Endothelial cell of umbilical vein (primary cell): ENCODE measurements around the gene GGT5. TPM values are rescaled to one million over a fixed set of nuclear protein-coding genes. Genes with fewer than 3 reads are reported as not detected.
A peak's percentile ranks its signal among the peaks of the same experiment; 100 is the strongest.

Experiments
- BruUV-seq: library from RNA; stranded (reverse); fragments of 400-500 nt; replicated peaks from 2 replicates; lab custom pipeline; 2021; lab: Mats Ljungman, UMichigan
- CTCF ChIA-PET: fragments of 300-600, 350-600 bp; sonication (Branson Sonifier 250); formaldehyde crosslinking; loops from one replicate; lab custom pipeline; 2021; ENCODE audit warnings: antibody characterized with exemption, inconsistent platforms; lab: Charles Lee
- POLR2A ChIA-PET: fragments of 300-600, 350-600 bp; sonication (Branson Sonifier 250); formaldehyde crosslinking; loops from one replicate; lab custom pipeline; 2021; ENCODE audit warnings: antibody characterized with exemption, inconsistent platforms; lab: Charles Lee
- DNase-seq: peaks from one replicate; pipeline ENCODE4 v3.0.0-alpha.2; 2011; ENCODE audit warnings: low read depth, low spot score
- FAIRE-seq: peaks from 2 replicates; lab custom pipeline; 2011; peaks lifted over from hg19 to GRCh38; lab: Jason Lieb, UNC
- H2AFZ ChIP-seq: 2 replicates; pipeline ENCODE4 v1.6.0; 2012; ENCODE audit warnings: low read depth, low read length, control low read depth, inconsistent platforms
- H3K27ac ChIP-seq: 2 replicates; pipeline ENCODE4 v1.5.1; 2011; ENCODE audit warnings: low read depth, mild to moderate bottlenecking, control low read depth, low read length, moderate library complexity; ENCODE audit not compliant: insufficient read depth
- H3K27me3 ChIP-seq, 2 experiments: 2 replicates each; pipeline versions ENCODE4 v1.6.0 to v1.6.1; 2011; ENCODE audit warnings: low read length in 2 of 2, mixed read lengths in 1 of 2; ENCODE audit not compliant: control insufficient read depth in 2 of 2, insufficient read depth in 2 of 2
- H3K36me3 ChIP-seq, 2 experiments: 2 replicates in 1 of 2; 3 replicates in 1 of 2; pipeline ENCODE4 v1.5.1; 2011; ENCODE audit warnings: low read length in 2 of 2, mild to moderate bottlenecking in 1 of 2, moderate library complexity in 1 of 2; ENCODE audit not compliant: control insufficient read depth in 2 of 2, insufficient read depth in 2 of 2; ENCODE audit errors: extremely low read depth in 1 of 2
- H3K4me1 ChIP-seq: 3 replicates; pipeline ENCODE4 v1.5.1; 2011; ENCODE audit warnings: mild to moderate bottlenecking, low read length; ENCODE audit not compliant: control insufficient read depth, insufficient read depth; ENCODE audit errors: extremely low read depth
- H3K4me2 ChIP-seq: 2 replicates; pipeline ENCODE4 v1.6.1; 2011; ENCODE audit warnings: low read length, control low read depth, mixed read lengths; ENCODE audit not compliant: insufficient read depth
- H3K4me3 ChIP-seq, 3 experiments: fragments of 200-600 bp in 1 of 3; sonication (generic), shearing (Covaris generic) in 1 of 3; replicated peaks in 1 of 3; 2 replicates each; pipeline ENCODE4 v1.5.1; 2011 to 2016; ENCODE audit warnings: control low read depth in 3 of 3, low read length in 3 of 3, mild to moderate bottlenecking in 2 of 3, inconsistent platforms in 1 of 3, low read depth in 1 of 3, moderate library complexity in 1 of 3; ENCODE audit not compliant: insufficient read depth in 1 of 3
- H3K79me2 ChIP-seq: 2 replicates; pipeline ENCODE4 v1.6.0; 2012; ENCODE audit warnings: low read length, inconsistent platforms; ENCODE audit not compliant: control insufficient read depth, insufficient read depth
- H3K9ac ChIP-seq: replicated peaks from 2 replicates; pipeline ENCODE3; 2011; ENCODE audit warnings: low read length, control low read depth; ENCODE audit not compliant: insufficient read depth; ENCODE audit errors: extremely low read depth
- H3K9me1 ChIP-seq: replicated peaks from 3 replicates; pipeline ENCODE4 v1.6.0; 2011; ENCODE audit warnings: mild to moderate bottlenecking, low read length; ENCODE audit not compliant: control insufficient read depth, insufficient read depth; ENCODE audit errors: extremely low read depth
- H3K9me3 ChIP-seq: replicated peaks from 2 replicates; pipeline ENCODE4 v1.5.1; 2012; ENCODE audit warnings: low read length, inconsistent platforms; ENCODE audit not compliant: control insufficient read depth, insufficient read depth
- H4K20me1 ChIP-seq: replicated peaks from 2 replicates; pipeline ENCODE3; 2011; ENCODE audit warnings: mild to moderate bottlenecking, low read length; ENCODE audit not compliant: control insufficient read depth, insufficient read depth; ENCODE audit errors: extremely low read depth
- EZH2 ChIP-seq: IDR thresholded peaks from 2 replicates; pipeline ENCODE4 v1.6.1; 2012; ENCODE audit warnings: borderline replicate concordance, low read depth, mild to moderate bottlenecking, moderate library complexity, low read length, inconsistent platforms; ENCODE audit not compliant: severe bottlenecking
- FOS ChIP-seq: IDR thresholded peaks from 2 replicates; pipeline ENCODE4 v1.6.1; 2011; ENCODE audit warnings: mild to moderate bottlenecking, low read length, moderate library complexity, borderline replicate concordance; ENCODE audit not compliant: insufficient read depth
- GATA2 ChIP-seq: IDR thresholded peaks from 2 replicates; pipeline ENCODE4 v1.7.0; 2011; ENCODE audit warnings: low read depth, mild to moderate bottlenecking, moderate library complexity, mixed read lengths, low read length; ENCODE audit not compliant: insufficient read length, insufficient read depth
- POLR2A ChIP-seq: IDR thresholded peaks from 2 replicates; pipeline ENCODE4 v1.6.1; 2012; ENCODE audit warnings: low read depth, mild to moderate bottlenecking, control low read depth, low read length
- POLR2AphosphoS5 ChIP-seq: IDR thresholded peaks from 2 replicates; pipeline ENCODE4 v1.6.1; 2012; ENCODE audit warnings: low read depth, mild to moderate bottlenecking, control low read depth, low read length, moderate library complexity; ENCODE audit not compliant: insufficient read depth
- dilution Hi-C: fragments of 300-500 bp; cut with MboI; formaldehyde crosslinking; loops from one replicate; pipeline ENCODE4 v1.15.0; 2019; ENCODE audit warnings: low sequenced_read_pairs; ENCODE audit not compliant: extremely low pct_ligation_motif_present
- intact Hi-C: fragments of 100-400 bp; cut with micrococcal nuclease; formaldehyde crosslinking; loops from one replicate; pipeline ENCODE4 v1.10.0; 2022
- polyA plus RNA-seq, 4 experiments: library from polyadenylated mRNA; depleted of rRNA in 3 of 4; stranded (reverse) in 3 of 4; unstranded in 1 of 4; fragments of >200 nt; gene quantifications; 2 replicates each; pipeline versions ENCODE4 v1.2.1 to v1.2.3, GENCODE V29; 2011 to 2012; ENCODE audit warnings: missing spikeins in 1 of 4
- total RNA-seq: library from RNA; stranded (reverse); gene quantifications from 2 replicates; pipeline ENCODE4 v1.2.3, GENCODE V29; 2021
- TF ChIP-seq, protein P1 (sequence below), 2 donors: IDR thresholded peaks; 1 replicate in 1 of 2; 2 replicates in 1 of 2; pipeline ENCODE4 v1.5.1; 2011; ENCODE audit warnings: low read length in 2 of 2, mild to moderate bottlenecking in 2 of 2, moderate library complexity in 2 of 2, control low read depth in 1 of 2, inconsistent platforms in 1 of 2, low read depth in 1 of 2; ENCODE audit not compliant: insufficient read depth in 1 of 2; ENCODE audit errors: extremely low read depth in 1 of 2

Gene GGT5
- total and polyA plus RNA-seq, 2 donors (not counting 3 experiments of a cell fraction or from before 2014, with no cell fraction given) = 45.9 to 293 TPM

DNA sequence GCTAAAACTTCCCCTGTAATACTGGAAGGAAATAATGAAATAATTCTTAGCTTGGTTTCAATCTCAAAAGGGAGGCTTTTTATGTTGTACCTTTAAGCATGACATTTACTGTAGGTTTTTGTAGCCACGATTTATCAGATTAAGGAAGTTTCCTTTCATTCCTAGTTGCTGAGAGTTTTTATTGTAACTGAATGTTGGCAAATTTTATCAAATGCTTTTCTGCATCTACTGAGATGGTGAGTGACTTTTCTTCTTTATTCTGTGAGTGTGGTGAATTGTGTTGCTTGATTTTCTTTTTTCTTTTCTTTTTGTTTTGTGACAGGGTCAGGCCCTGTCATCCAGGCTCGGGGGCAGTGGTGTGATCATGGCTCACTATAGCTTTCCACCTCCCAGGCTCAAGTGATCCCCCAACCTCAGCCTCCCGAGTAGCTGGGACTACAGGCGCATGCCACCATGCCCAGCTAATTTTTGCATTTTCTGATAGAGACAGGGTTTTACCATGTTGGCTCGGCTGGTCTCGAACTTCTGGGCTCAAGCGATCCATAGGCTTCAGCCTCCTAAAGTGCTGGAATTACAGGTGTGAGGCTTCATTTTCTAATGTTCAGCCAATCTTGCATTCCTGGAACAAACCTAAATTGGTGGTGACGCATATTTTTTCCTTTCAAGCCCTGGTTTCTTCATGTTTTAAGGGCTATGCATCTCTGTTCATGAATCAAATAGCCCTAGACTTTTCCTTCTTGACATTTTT lies 37.4 kb downstream of the GGT5 start:
- intact Hi-C loops (loop anchor here (1.0 kb wide), 2 partner anchors 18 to 35 kb away; no protein-coding TSS in a partner anchor), dilution Hi-C loops (no loop called here)
- ChIA-PET CTCF (interaction anchor here (0.9 to 4.2 kb wide), 5 partner anchors 17 to 40 kb away, joined by 5 to 33 read pairs (median 12); no protein-coding TSS in a partner anchor), POLR2A (no interaction called here)
- TSS peak; percentile 94 for BruUV-seq
- Histone ChIP-seq H3K27ac (peak overlapping the region; percentile 99), H3K36me3 (no peaks in the 10 kb centered on the region), H3K9ac (peak overlapping the region; percentile 86), H3K9me1 (no peaks in the 10 kb centered on the region), H3K4me1 (peaks cover 43% of the 10 kb centered on the region), H3K4me3 (peak overlapping the region in 1 of 3 experiments; percentile 22), H3K79me2 (no peaks in the 10 kb centered on the region), H3K27me3 (no peaks in the 10 kb centered on the region), H2AFZ (no peak overlapping the region), H3K9me3 (no peaks in the 10 kb centered on the region), H3K4me2 (peak overlapping the region; percentile 56), H4K20me1 (no peaks in the 10 kb centered on the region)
- DNase-seq = peak; percentile 53
- TF ChIP-seq POLR2A = no peak
- TF ChIP-seq, protein P1, sequence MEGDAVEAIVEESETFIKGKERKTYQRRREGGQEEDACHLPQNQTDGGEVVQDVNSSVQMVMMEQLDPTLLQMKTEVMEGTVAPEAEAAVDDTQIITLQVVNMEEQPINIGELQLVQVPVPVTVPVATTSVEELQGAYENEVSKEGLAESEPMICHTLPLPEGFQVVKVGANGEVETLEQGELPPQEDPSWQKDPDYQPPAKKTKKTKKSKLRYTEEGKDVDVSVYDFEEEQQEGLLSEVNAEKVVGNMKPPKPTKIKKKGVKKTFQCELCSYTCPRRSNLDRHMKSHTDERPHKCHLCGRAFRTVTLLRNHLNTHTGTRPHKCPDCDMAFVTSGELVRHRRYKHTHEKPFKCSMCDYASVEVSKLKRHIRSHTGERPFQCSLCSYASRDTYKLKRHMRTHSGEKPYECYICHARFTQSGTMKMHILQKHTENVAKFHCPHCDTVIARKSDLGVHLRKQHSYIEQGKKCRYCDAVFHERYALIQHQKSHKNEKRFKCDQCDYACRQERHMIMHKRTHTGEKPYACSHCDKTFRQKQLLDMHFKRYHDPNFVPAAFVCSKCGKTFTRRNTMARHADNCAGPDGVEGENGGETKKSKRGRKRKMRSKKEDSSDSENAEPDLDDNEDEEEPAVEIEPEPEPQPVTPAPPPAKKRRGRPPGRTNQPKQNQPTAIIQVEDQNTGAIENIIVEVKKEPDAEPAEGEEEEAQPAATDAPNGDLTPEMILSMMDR (IDR thresholded peaks at IDR 0.05; ENCODE audit: extremely low read depth in 1 of 2, insufficient read depth in 1 of 2, low read depth in 1 of 2, low read length in 2 of 2) = no peak
- no peak for TF ChIP-seq FOS
- no peak for TF ChIP-seq EZH2
- TF ChIP-seq GATA2 = no peak
- no peak for TF ChIP-seq POLR2AphosphoS5
- FAIRE-seq = no peak
